ENCODE results near the gene ABCD2. TPM values are rescaled to one million over a fixed set of nuclear protein-coding genes. Genes with fewer than 3 reads are reported as not detected.
"Not testable (repeated sequence)": the region's sequence is repeated elsewhere in the genome, so short reads cannot be mapped to it uniquely, and the experiment has no call there.

The ABCD2 gene
- total RNA-seq, 1 donor from 2014 or later = 0.34 TPM

DNA sequence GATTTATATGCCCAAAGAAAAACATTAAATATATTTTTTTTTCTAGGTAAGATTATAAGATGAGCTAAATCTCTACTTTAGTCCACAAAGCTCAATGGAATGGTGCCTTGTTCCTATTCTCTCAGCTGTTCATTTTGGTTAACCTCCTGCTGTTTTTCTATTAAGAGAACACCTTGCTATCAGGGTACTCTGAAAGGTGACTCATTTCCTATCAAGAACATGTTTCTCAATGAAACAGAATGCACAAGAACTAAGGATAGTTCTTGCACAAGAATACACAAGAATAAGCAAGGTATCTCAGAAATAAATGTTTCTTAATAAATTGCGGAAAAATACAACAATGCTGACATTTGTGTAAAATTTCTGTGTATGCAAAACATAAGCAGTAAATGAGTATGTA lies 14.1 kb downstream of the ABCD2 start:
- H3K4me3 Mint-ChIP-seq = no peak overlapping the region
- H3K36me3 Mint-ChIP-seq = no peaks in the 10 kb centered on the region
- no peaks in the 10 kb centered on the region for H3K9me3 Mint-ChIP-seq
- no peaks in the 10 kb centered on the region for H3K27me3 Mint-ChIP-seq
- no peak overlapping the region for H3K27ac Mint-ChIP-seq
- no peaks in the 10 kb centered on the region for H3K4me1 Mint-ChIP-seq (ENCODE audit: unreplicated experiment)
- TF ChIP-seq, protein P1, sequence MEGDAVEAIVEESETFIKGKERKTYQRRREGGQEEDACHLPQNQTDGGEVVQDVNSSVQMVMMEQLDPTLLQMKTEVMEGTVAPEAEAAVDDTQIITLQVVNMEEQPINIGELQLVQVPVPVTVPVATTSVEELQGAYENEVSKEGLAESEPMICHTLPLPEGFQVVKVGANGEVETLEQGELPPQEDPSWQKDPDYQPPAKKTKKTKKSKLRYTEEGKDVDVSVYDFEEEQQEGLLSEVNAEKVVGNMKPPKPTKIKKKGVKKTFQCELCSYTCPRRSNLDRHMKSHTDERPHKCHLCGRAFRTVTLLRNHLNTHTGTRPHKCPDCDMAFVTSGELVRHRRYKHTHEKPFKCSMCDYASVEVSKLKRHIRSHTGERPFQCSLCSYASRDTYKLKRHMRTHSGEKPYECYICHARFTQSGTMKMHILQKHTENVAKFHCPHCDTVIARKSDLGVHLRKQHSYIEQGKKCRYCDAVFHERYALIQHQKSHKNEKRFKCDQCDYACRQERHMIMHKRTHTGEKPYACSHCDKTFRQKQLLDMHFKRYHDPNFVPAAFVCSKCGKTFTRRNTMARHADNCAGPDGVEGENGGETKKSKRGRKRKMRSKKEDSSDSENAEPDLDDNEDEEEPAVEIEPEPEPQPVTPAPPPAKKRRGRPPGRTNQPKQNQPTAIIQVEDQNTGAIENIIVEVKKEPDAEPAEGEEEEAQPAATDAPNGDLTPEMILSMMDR (conservative IDR thresholded peaks at IDR 0.05) = no peak
- no peak for DNase-seq (ENCODE audit: extremely low spot score, unreplicated experiment)

DNA sequence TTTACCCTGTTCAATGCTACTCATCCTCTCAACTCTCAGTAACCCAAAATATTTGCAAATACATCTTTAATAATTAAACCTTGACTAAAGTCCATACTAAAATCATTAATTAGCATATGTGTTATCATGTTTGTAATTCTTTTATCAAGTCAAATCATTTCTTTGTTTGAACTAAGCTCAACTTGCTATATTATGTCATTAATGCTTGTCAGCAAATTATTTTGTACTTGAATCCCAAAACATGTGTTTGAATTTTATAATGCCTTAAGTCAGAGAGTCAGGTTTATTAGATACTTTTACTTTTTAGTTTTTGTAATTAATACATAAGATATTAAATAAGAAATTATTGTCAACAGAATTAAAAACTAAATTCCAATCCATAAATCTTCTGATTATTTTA lies 16.5 kb downstream of the ABCD2 start:
- TF ChIP-seq, protein P1 (conservative IDR thresholded peaks at IDR 0.05) = no peak
- Mint-ChIP-seq H3K4me1 (ENCODE audit: unreplicated experiment) (no peaks in the 10 kb centered on the region), H3K9me3 (no peaks in the 10 kb centered on the region), H3K36me3 (no peaks in the 10 kb centered on the region), H3K27ac (no peak overlapping the region), H3K4me3 (no peak overlapping the region), H3K27me3 (no peaks in the 10 kb centered on the region)
- no peak for DNase-seq (ENCODE audit: extremely low spot score, unreplicated experiment)

DNA sequence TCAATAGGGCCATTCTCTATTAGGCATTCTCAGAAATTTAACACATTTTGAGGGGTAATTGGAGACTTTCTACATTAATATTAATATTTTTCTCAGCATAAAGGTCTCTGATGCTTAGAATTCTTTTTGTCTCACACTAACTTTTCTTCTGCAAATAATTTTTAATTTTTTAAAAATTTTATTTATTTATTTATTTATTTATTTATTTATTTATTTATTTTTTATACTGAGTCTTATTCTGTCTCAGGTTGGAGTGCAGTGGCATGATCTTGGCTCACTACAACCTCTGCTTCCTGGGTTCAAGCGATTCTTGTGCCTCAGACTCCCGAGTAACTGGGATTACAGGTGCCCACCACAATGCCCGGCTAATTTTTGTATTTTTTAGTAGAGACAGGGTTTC lies 17.7 kb downstream of the ABCD2 start:
- DNase-seq (ENCODE audit: extremely low spot score, unreplicated experiment); H3K9me3 Mint-ChIP-seq; H3K27ac Mint-ChIP-seq: not testable (repeated sequence)

DNA sequence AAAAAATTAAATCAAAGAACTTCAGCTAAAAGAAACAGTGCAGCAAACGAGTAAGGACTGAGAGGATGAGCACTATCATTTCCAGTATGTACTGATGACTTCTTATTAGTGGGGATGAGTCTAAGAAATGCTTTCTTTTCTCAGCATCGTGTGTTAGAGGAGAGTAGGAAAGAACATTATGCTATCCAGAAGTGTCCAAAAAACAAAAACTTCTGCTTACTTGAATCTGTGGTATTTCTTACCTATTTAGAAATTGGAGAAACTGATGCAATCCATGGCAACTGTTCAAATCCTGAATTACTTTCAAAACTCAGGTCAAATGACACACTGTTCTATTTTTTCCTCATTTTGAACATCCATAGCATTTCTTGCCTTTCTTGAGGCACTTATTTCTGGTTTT lies 23.7 kb downstream of the ABCD2 start:
- DNase-seq (ENCODE audit: extremely low spot score, unreplicated experiment) = no peak
- no peaks in the 10 kb centered on the region for H3K36me3 Mint-ChIP-seq
- H3K9me3 Mint-ChIP-seq = no peaks in the 10 kb centered on the region
- no peak overlapping the region for H3K27ac Mint-ChIP-seq
- no peaks in the 10 kb centered on the region for H3K4me1 Mint-ChIP-seq (ENCODE audit: unreplicated experiment)
- H3K27me3 Mint-ChIP-seq = no peaks in the 10 kb centered on the region
- H3K4me3 Mint-ChIP-seq = no peak overlapping the region
- TF ChIP-seq, protein P1 (conservative IDR thresholded peaks at IDR 0.05) = no peak

More for the DNA sequence above, 17.7 kb downstream of the ABCD2 start:
- not testable (repeated sequence) for H3K27me3 Mint-ChIP-seq; H3K4me1 Mint-ChIP-seq (ENCODE audit: unreplicated experiment); H3K36me3 Mint-ChIP-seq; H3K4me3 Mint-ChIP-seq

DNA sequence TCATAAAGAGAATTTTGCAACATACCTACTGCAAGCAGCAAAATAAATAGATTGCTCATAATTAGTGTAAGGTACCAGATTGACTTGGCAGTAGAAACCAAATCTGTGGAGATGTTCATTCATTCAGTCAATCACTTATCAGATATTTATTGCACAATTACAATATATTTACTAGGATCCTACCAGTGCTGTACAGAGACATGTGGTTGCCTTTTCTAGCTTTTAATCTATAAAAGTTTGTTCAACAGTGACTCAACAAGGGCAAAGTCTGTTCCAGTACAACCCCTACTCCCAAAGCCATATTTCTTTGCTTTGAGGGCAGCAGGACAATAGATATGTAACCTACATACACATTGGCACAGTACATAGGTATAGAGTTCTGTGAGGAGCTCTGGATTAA lies 27.3 kb downstream of the ABCD2 start:
- DNase-seq (ENCODE audit: extremely low spot score, unreplicated experiment) = no peak
- Mint-ChIP-seq H3K27ac (no peak overlapping the region), H3K4me1 (ENCODE audit: unreplicated experiment) (no peaks in the 10 kb centered on the region), H3K27me3 (no peaks in the 10 kb centered on the region), H3K4me3 (no peak overlapping the region), H3K36me3 (no peaks in the 10 kb centered on the region), H3K9me3 (no peaks in the 10 kb centered on the region)
- TF ChIP-seq, protein P1 (conservative IDR thresholded peaks at IDR 0.05) = no peak

DNA sequence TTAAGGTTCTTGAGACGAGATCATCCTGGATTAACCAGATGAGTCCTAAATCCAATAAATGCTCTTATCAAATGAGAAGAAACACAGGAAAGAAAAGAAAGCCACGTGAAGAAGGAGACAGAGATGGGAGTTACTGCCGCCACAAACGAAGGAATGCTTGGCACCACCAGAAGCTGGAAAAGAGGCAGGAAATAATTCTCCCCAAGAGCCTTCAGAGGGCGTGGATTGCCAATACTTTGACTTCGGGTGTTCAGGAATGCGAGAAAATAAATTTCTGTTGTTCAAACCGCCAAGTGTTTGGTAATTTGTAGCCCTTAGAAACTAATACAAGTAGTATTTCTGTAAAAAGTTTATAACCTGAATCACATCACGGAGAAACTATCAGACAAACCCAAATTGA lies 31.3 kb downstream of the ABCD2 start:
- H3K27ac Mint-ChIP-seq = no peak overlapping the region
- no peak for DNase-seq (ENCODE audit: extremely low spot score, unreplicated experiment)

More for the DNA sequence above, 31.3 kb downstream of the ABCD2 start:
- Mint-ChIP-seq H3K27me3 (no peaks in the 10 kb centered on the region), H3K4me1 (ENCODE audit: unreplicated experiment) (no peaks in the 10 kb centered on the region), H3K9me3 (no peaks in the 10 kb centered on the region), H3K36me3 (no peaks in the 10 kb centered on the region), H3K4me3 (no peak overlapping the region)
- TF ChIP-seq, protein P1 (conservative IDR thresholded peaks at IDR 0.05) = no peak
